B cell (primary cell): ENCODE results near the gene SMIM36. TPM values are rescaled to one million over a fixed set of nuclear protein-coding genes. Genes with fewer than 3 reads are reported as not detected.

ENCODE experiments used
- ATAC-seq: fragments of 200-7000 bp; cut with Tn5 transposase; one replicate; pipeline ENCODE4 v1.10.0; 2021; ENCODE audit warnings: low read depth, mild to moderate bottlenecking, moderate number of reproducible peaks, moderate library complexity
- CTCF ChIA-PET: fragments of 350-600 bp; sonication (Branson Sonifier 250); formaldehyde crosslinking; loops from one replicate; lab custom pipeline; 2021; ENCODE audit warnings: antibody characterized with exemption, inconsistent platforms; lab: Charles Lee
- POLR2A ChIA-PET: fragments of 350-600 bp; sonication (Branson Sonifier 250); formaldehyde crosslinking; loops from one replicate; lab custom pipeline; 2021; ENCODE audit warnings: antibody characterized with exemption; lab: Charles Lee
- DNase-seq: peaks from one replicate; pipeline ENCODE4 v3.0.0; 2013
- H2AFZ ChIP-seq: 2 replicates; pipeline ENCODE4 v1.6.1; 2012; ENCODE audit warnings: mild to moderate bottlenecking, low read depth, low read length; ENCODE audit not compliant: insufficient read depth, poor library complexity, severe bottlenecking
- H3K27ac ChIP-seq, 2 donors: 1 replicate in 1 of 2; 2 replicates in 1 of 2; pipeline ENCODE4 v1.5.1; 2012 to 2013; ENCODE audit warnings: low read length in 2 of 2, mild to moderate bottlenecking in 2 of 2, moderate library complexity in 1 of 2
- H3K27me3 ChIP-seq, 4 experiments: fragments of 200-600 bp in 1 of 4; sonication (generic) in 1 of 4; replicated peaks in 1 of 4; 1 replicate in 2 of 4; 2 replicates in 2 of 4; pipeline versions ENCODE4 v1.6.1 to v1.7.0; 2013 to 2016; ENCODE audit warnings: low read length in 3 of 4, mild to moderate bottlenecking in 2 of 4, mixed read lengths in 1 of 4, moderate library complexity in 1 of 4; ENCODE audit not compliant: insufficient read depth in 4 of 4, control insufficient read depth in 3 of 4; ENCODE audit errors: control extremely low read depth in 1 of 4
- H3K36me3 ChIP-seq, 2 experiments: replicated peaks in 1 of 2; 1 replicate in 1 of 2; 2 replicates in 1 of 2; pipeline versions ENCODE4 v1.6.1 to v1.7.1; 2013; ENCODE audit warnings: low read length in 1 of 2; ENCODE audit not compliant: insufficient read depth in 2 of 2, control insufficient read depth in 1 of 2; ENCODE audit errors: control extremely low read depth in 1 of 2, extremely low read depth in 1 of 2
- H3K4me1 ChIP-seq, 2 donors: fragments of 200-600 bp in 1 of 2; sonication (generic) in 1 of 2; 1 replicate in 1 of 2; 2 replicates in 1 of 2; pipeline versions ENCODE4 v1.5.1 to v1.6.1; 2013 to 2017; ENCODE audit warnings: low read length in 2 of 2; ENCODE audit not compliant: control insufficient read depth in 2 of 2, insufficient read depth in 2 of 2
- H3K4me2 ChIP-seq: replicated peaks from 2 replicates; pipeline ENCODE3; 2012; ENCODE audit warnings: mild to moderate bottlenecking, low read depth, low read length; ENCODE audit not compliant: poor library complexity, severe bottlenecking
- H3K4me3 ChIP-seq, 5 experiments: fragments of 200-600 bp in 1 of 5; sonication (generic) in 1 of 5; 1 replicate in 3 of 5; 2 replicates in 2 of 5; pipeline versions ENCODE4 v1.5.1 to v1.7.0; 2011 to 2016; ENCODE audit warnings: low read length in 4 of 5, mild to moderate bottlenecking in 4 of 5, low read depth in 2 of 5, control low read depth in 1 of 5, moderate library complexity in 1 of 5; ENCODE audit not compliant: insufficient read depth in 1 of 5; ENCODE audit errors: control extremely low read depth in 1 of 5, extremely low read depth in 1 of 5
- H3K79me2 ChIP-seq: fragments of 200-600 bp; sonication (generic); one replicate; pipeline ENCODE4 v1.6.0; 2016; ENCODE audit warnings: low read length; ENCODE audit not compliant: control insufficient read depth, insufficient read depth
- H3K9ac ChIP-seq: fragments of 200-600 bp; sonication (generic); 2 replicates; pipeline ENCODE4 v1.6.1; 2017; ENCODE audit warnings: mild to moderate bottlenecking, low read length, moderate library complexity
- H3K9me3 ChIP-seq, 3 donors: one replicate each; pipeline versions ENCODE4 v1.6.1 to v1.7.1; 2013; ENCODE audit warnings: low read length in 2 of 3; ENCODE audit not compliant: control insufficient read depth in 2 of 3, insufficient read depth in 1 of 3; ENCODE audit errors: control extremely low read depth in 1 of 3
- H4K20me1 ChIP-seq: 2 replicates; pipeline ENCODE4 v1.6.0; 2012; ENCODE audit warnings: mild to moderate bottlenecking, low read length; ENCODE audit not compliant: insufficient read depth, control insufficient read depth, poor library complexity, severe bottlenecking
- H3K27ac Mint-ChIP-seq: one replicate; pipeline ENCODE4 v1.8.0; 2021; ENCODE audit warnings: mixed read lengths
- H3K27me3 Mint-ChIP-seq: one replicate; pipeline ENCODE4 v1.8.0; 2021; ENCODE audit warnings: mixed read lengths
- H3K4me1 Mint-ChIP-seq: one replicate; pipeline ENCODE4 v1.8.0; 2021; ENCODE audit warnings: mixed read lengths
- H3K4me3 Mint-ChIP-seq: one replicate; pipeline ENCODE4 v1.8.0; 2021; ENCODE audit warnings: mixed read lengths
- H3K9me3 Mint-ChIP-seq: one replicate; pipeline ENCODE4 v1.8.0; 2022; ENCODE audit warnings: mixed read lengths; ENCODE audit not compliant: insufficient read depth
- EZH2 ChIP-seq: IDR thresholded peaks from 2 replicates; pipeline ENCODE4 v1.6.1; 2012; ENCODE audit warnings: borderline replicate concordance, low read depth, mild to moderate bottlenecking, moderate library complexity, low read length; ENCODE audit not compliant: insufficient read depth, poor library complexity, severe bottlenecking
- whole genome bisulfite sequencing: methylation state at CpG from one replicate; pipeline ENCODE4 v1.1.5; 2013; ENCODE audit warnings: missing lambda C conversion rate; ENCODE audit not compliant: insufficient coverage; 5-methylcytosine and 5-hydroxymethylcytosine counted together
- intact Hi-C: fragments of 100-400 bp; cut with micrococcal nuclease; formaldehyde crosslinking; loops from one replicate; pipeline ENCODE4 v1.10.0; 2022
- polyA plus RNA-seq: library from polyadenylated mRNA; depleted of rRNA; stranded (reverse); fragments of >200 nt; gene quantifications from 2 replicates; pipeline ENCODE4 v1.2.3, GENCODE V29; 2012
- total RNA-seq, 2 donors: library from RNA; stranded (reverse); fragments of 120-200 nt in 1 of 2; gene quantifications; 1 replicate in 1 of 2; 2 replicates in 1 of 2; pipeline versions ENCODE4 v1.2.3 to v1.2.4, GENCODE V29; 2013 to 2022
- TF ChIP-seq, protein P1 (sequence below): fragments of 200-600 bp; IDR thresholded peaks from one replicate; pipeline ENCODE4 v1.8.0; 2022; ENCODE audit warnings: antibody characterized with exemption, mild to moderate bottlenecking

SMIM36 gene
- total and polyA plus RNA-seq, 2 donors (not counting 1 experiment from before 2014, with no cell fraction given), result not detected

DNA sequence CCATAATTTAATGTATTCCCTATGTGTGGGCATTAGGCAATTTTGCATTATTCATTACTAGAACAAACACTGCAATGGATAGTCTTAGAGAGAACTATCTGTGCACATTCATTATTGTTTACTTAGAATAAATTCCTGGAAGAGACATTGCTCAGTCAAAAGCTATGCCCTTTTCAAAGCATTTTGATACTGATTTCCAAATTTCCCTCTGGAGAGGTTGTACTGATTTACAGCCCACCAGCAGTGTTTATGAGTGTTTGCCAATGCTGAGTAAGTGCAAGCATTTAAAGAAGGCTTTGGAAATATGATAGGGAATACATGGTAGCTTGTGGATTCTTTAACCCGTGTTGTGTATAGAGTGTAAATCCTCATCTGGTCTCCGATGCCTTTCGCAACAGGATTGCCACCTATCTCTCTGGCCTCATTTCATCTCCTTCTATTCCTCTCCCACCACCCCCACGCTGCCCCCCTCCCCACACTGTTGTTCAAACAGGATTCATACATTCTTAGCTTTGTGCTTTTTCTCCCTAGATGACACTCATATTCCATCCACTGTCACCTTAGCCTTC lies 56.3 kb downstream of the SMIM36 start:
- Mint-ChIP-seq H3K27ac (no peak overlapping the region), H3K9me3 (no peaks in the 10 kb centered on the region), H3K4me3 (no peak overlapping the region), H3K27me3 (peaks cover 34% of the 10 kb centered on the region), H3K4me1 (peaks cover 17% of the 10 kb centered on the region)
- POLR2A ChIA-PET, result interaction anchor here (0.6 kb wide), 1 partner anchor 9 kb away, joined by 5 read pairs; no protein-coding TSS in a partner anchor
- Histone ChIP-seq H3K4me1 (peaks cover 3 to 9% of the 10 kb centered on the region in 2 donors), H4K20me1 (no peaks in the 10 kb centered on the region), H3K79me2 (no peaks in the 10 kb centered on the region), H3K9ac (no peak overlapping the region), H3K9me3 (peaks cover 0 to 5% (median 0%) of the 10 kb centered on the region in 3 donors), H2AFZ (no peak overlapping the region), H3K27ac (no peak overlapping the region), H3K4me3 (no peak overlapping the region), H3K36me3 (no peaks in the 10 kb centered on the region), H3K27me3 (peaks cover 0 to 17% (median 7%) of the 10 kb centered on the region in 4 experiments), H3K4me2 (no peak overlapping the region)
- 100% methylated on average over 2 of the region's 4 CpGs for WGBS
- CTCF ChIA-PET, result interaction anchor here (0.6 kb wide), 1 partner anchor 11 kb away, joined by 5 read pairs; no protein-coding TSS in a partner anchor
- DNase-seq (no peak), ATAC-seq (no peak)
- intact Hi-C loops, result no loop called here
- TF ChIP-seq, protein P1, sequence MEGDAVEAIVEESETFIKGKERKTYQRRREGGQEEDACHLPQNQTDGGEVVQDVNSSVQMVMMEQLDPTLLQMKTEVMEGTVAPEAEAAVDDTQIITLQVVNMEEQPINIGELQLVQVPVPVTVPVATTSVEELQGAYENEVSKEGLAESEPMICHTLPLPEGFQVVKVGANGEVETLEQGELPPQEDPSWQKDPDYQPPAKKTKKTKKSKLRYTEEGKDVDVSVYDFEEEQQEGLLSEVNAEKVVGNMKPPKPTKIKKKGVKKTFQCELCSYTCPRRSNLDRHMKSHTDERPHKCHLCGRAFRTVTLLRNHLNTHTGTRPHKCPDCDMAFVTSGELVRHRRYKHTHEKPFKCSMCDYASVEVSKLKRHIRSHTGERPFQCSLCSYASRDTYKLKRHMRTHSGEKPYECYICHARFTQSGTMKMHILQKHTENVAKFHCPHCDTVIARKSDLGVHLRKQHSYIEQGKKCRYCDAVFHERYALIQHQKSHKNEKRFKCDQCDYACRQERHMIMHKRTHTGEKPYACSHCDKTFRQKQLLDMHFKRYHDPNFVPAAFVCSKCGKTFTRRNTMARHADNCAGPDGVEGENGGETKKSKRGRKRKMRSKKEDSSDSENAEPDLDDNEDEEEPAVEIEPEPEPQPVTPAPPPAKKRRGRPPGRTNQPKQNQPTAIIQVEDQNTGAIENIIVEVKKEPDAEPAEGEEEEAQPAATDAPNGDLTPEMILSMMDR, result no peak
- TF ChIP-seq EZH2, result no peak

DNA sequence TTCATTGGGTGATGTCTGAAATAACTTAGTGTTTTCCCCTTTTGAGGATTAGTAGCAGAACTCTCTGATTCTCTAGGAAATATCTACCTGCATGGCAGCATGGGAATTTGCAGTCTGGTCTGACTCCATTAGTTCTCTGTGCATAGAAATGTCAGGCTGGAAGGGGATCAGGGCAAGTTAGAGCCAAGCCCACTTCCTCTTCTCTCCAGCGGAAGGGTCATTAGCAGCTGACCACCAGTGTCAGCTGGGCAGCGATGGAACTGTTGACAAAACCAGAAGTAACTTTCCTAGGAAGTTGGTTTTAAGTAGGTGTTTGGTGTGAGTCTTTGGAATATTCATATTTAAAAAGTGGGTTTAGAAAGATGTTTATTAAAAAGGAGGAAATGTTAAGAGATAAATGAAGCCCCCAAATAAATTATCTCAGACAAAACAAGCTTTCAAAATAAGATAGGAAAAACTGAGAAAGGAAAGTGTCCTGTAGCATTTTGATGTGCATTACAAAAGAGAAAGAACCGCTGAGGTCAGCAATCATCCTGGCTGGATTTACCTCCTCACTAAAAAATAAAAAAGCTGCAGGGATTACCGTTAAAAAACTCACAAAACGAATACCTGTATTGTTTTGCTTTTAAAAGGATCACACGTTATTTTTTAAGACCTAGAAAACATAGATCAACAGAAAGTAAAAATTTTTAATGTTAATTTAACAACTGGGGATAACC lies 57.3 kb downstream of the SMIM36 start:
- no peak overlapping the region for H3K27ac Mint-ChIP-seq
- no peak overlapping the region for H3K4me3 Mint-ChIP-seq
- H3K4me1 Mint-ChIP-seq, result peaks cover 13% of the 10 kb centered on the region
- ATAC-seq, result no peak
- no peak for DNase-seq
- Histone ChIP-seq H3K27ac (no peak overlapping the region), H3K36me3 (no peaks in the 10 kb centered on the region), H3K27me3 (peaks cover 0 to 13% (median 4%) of the 10 kb centered on the region in 4 experiments), H3K9ac (no peak overlapping the region), H3K4me1 (peaks cover 2 to 7% of the 10 kb centered on the region in 2 donors), H3K79me2 (no peaks in the 10 kb centered on the region), H3K4me2 (no peak overlapping the region), H3K4me3 (no peak overlapping the region), H3K9me3 (peaks cover 0 to 5% (median 0%) of the 10 kb centered on the region in 3 donors), H2AFZ (no peak overlapping the region), H4K20me1 (no peaks in the 10 kb centered on the region)
- no peaks in the 10 kb centered on the region for H3K9me3 Mint-ChIP-seq
- ChIA-PET CTCF (no interaction called here), POLR2A (no interaction called here)
- intact Hi-C loops, result no loop called here
- TF ChIP-seq, protein P1, result no peak
- no peak for TF ChIP-seq EZH2
- no CpG with 5 or more reads among the region's 6 CpGs for WGBS
- H3K27me3 Mint-ChIP-seq, result peaks cover 34% of the 10 kb centered on the region
